HEK293 (cell line): ENCODE data around the gene GPR62.

Source experiments
- CTCF ChIA-PET: fragments of 350-600 bp; formaldehyde crosslinking; extraction: SDS; loops from one replicate; lab custom pipeline; 2021; ENCODE audit warnings: antibody characterized with exemption; lab: Yijun Ruan, JAX
- POLR2A ChIA-PET: fragments of 300-600 bp; formaldehyde crosslinking; extraction: SDS; loops from one replicate; lab custom pipeline; 2020; ENCODE audit warnings: antibody characterized with exemption, inconsistent platforms; lab: Yijun Ruan, JAX
- H3K27ac ChIP-seq: fragments of 200-500 bp; sonication (Bioruptor generic); 2 replicates; pipeline ENCODE4 v1.5.1; 2014; ENCODE audit warnings: low read depth, low read length, control low read depth, inconsistent platforms; ENCODE audit errors: extremely low read depth
- H3K36me3 ChIP-seq, 2 experiments: fragments of 200-500 bp in 1 of 2; sonication (Bioruptor generic) in 1 of 2; 1 replicate in 1 of 2; 2 replicates in 1 of 2; pipeline ENCODE4 v1.5.1; 2014 to 2017; ENCODE audit warnings: inconsistent platforms in 2 of 2, low read length in 2 of 2; ENCODE audit not compliant: control insufficient read depth in 2 of 2, insufficient read depth in 1 of 2
- H3K4me1 ChIP-seq: fragments of 200-500 bp; sonication (Bioruptor generic); 2 replicates; pipeline ENCODE4 v1.5.1; 2014; ENCODE audit warnings: mild to moderate bottlenecking, low read length, inconsistent platforms; ENCODE audit not compliant: control insufficient read depth, insufficient read depth
- H3K4me3 ChIP-seq: 2 replicates; pipeline ENCODE4 v1.5.1; 2011; ENCODE audit warnings: low read depth, mild to moderate bottlenecking, control low read depth, low read length, moderate library complexity
- H3K9me3 ChIP-seq: fragments of 200-500 bp; sonication (Bioruptor generic); 2 replicates; pipeline ENCODE4 v1.5.1; 2014; ENCODE audit warnings: low read depth, low read length, inconsistent platforms; ENCODE audit not compliant: control insufficient read depth, insufficient read depth
- GLIS2 ChIP-seq: fragments of 450-650 bp; formaldehyde crosslinking; IDR thresholded peaks from 2 replicates; pipeline ENCODE4 v1.5.1; 2016; ENCODE audit warnings: missing biosample characterization, missing genetic modification characterization
- KLF8 ChIP-seq: fragments of 450-650 bp; formaldehyde crosslinking; IDR thresholded peaks from 2 replicates; pipeline ENCODE4 v1.5.1; 2016; ENCODE audit warnings: missing biosample characterization, missing genetic modification characterization
- MZF1 ChIP-seq: fragments of 450-650 bp; formaldehyde crosslinking; IDR thresholded peaks from 2 replicates; pipeline ENCODE4 v1.5.1; 2017; ENCODE audit warnings: missing biosample characterization, missing genetic modification characterization, borderline replicate concordance
- PATZ1 ChIP-seq: fragments of 450-650 bp; formaldehyde crosslinking; IDR thresholded peaks from 2 replicates; pipeline ENCODE4 v1.5.1; 2016; ENCODE audit warnings: missing biosample characterization, missing genetic modification characterization
- YY1 ChIP-seq: fragments of 450-650 bp; formaldehyde crosslinking; IDR thresholded peaks from 2 replicates; pipeline ENCODE4 v1.5.1; 2018; ENCODE audit warnings: missing biosample characterization, missing genetic modification characterization
- ZNF10 ChIP-seq: fragments of 450-650 bp; formaldehyde crosslinking; IDR thresholded peaks from 2 replicates; pipeline ENCODE4 v1.5.1; 2017; ENCODE audit warnings: missing biosample characterization, missing genetic modification characterization
- ZNF18 ChIP-seq: fragments of 450-650 bp; formaldehyde crosslinking; IDR thresholded peaks from 2 replicates; pipeline ENCODE4 v1.5.1; 2016; ENCODE audit warnings: missing biosample characterization, missing genetic modification characterization
- ZNF223 ChIP-seq: fragments of 450-650 bp; formaldehyde crosslinking; IDR thresholded peaks from 2 replicates; pipeline ENCODE4 v1.5.1; 2016; ENCODE audit warnings: missing biosample characterization, missing genetic modification characterization
- ZNF274 ChIP-seq, 2 experiments: fragments of 200-500 bp in 1 of 2; fragments of 450-650 bp in 1 of 2; sonication (Bioruptor generic) in 1 of 2; formaldehyde crosslinking in 1 of 2; IDR thresholded peaks; 2 replicates each; pipeline versions ENCODE4 v1.5.1 to v1.6.1; 2014 to 2016; ENCODE audit warnings: borderline replicate concordance in 1 of 2, inconsistent platforms in 1 of 2, low read length in 1 of 2, missing biosample characterization in 1 of 2, missing genetic modification characterization in 1 of 2
- ZNF335 ChIP-seq: fragments of 450-650 bp; formaldehyde crosslinking; conservative IDR thresholded peaks from 2 replicates; pipeline ENCODE4 v1.5.1; 2016; ENCODE audit warnings: missing biosample characterization, missing genetic modification characterization
- ZNF354C ChIP-seq: fragments of 450-650 bp; formaldehyde crosslinking; IDR thresholded peaks from 2 replicates; pipeline ENCODE4 v1.5.1; 2016; ENCODE audit warnings: missing biosample characterization, missing genetic modification characterization, low read depth, borderline replicate concordance
- ZNF37A ChIP-seq: fragments of 450-650 bp; IDR thresholded peaks from 2 replicates; pipeline ENCODE4 v1.5.1; 2018; ENCODE audit warnings: missing biosample characterization, missing genetic modification characterization
- ZNF792 ChIP-seq: fragments of 450-650 bp; formaldehyde crosslinking; IDR thresholded peaks from 2 replicates; pipeline ENCODE4 v1.5.1; 2016; ENCODE audit warnings: missing biosample characterization, missing genetic modification characterization
- ZSCAN18 ChIP-seq: fragments of 450-650 bp; formaldehyde crosslinking; IDR thresholded peaks from 2 replicates; pipeline ENCODE4 v1.5.1; 2016; ENCODE audit warnings: missing biosample characterization, missing genetic modification characterization
- ZSCAN23 ChIP-seq: fragments of 450-650 bp; formaldehyde crosslinking; IDR thresholded peaks from 2 replicates; pipeline ENCODE4 v1.5.1; 2016; ENCODE audit warnings: missing biosample characterization, missing genetic modification characterization

GPR62 gene

GRCh38 chr3:51966016-51966415, 10.8 kb downstream of the GPR62 start:
- TF ChIP-seq ZNF274 (IDR thresholded peaks at IDR 0.05; ENCODE audit: low read length) (no peak), ZNF274 (tag by site-specific recombination; IDR thresholded peaks at IDR 0.05; ENCODE audit: borderline replicate concordance) (no peak), MZF1 (no peak), ZNF37A (tag by site-specific recombination) (no peak), ZSCAN23 (tag by site-specific recombination) (no peak)
- 0 out of 2 replicates have a peak, but pooled peaks cover 2% of the 10 kb centered on the region for H3K4me1 ChIP-seq
- no peak overlapping the region for H3K4me3 ChIP-seq
- peaks cover 0 to 2% of the 10 kb centered on the region in 2 experiments; a peak in 1 of 3 replicates for H3K36me3 ChIP-seq
- CTCF ChIA-PET: interaction anchor here (0.6 to 0.7 kb wide), 2 partner anchors 22 to 216 kb away, joined by 3 to 4 read pairs; no protein-coding TSS in a partner anchor
- H3K9me3 ChIP-seq: no peaks in the 10 kb centered on the region
- POLR2A ChIA-PET: interaction anchor here (1.6 kb wide), 1 partner anchor 17 kb away, joined by 6 read pairs; no protein-coding TSS in a partner anchor
- no peak overlapping the region for H3K27ac ChIP-seq

GRCh38 chr3:51966486-51966885, 11.3 kb downstream of the GPR62 start:
- Histone ChIP-seq H3K36me3 (peaks cover 0 to 6% of the 10 kb centered on the region in 2 experiments; a peak in 1 of 3 replicates), H3K4me3 (peak overlapping the region; percentile 56), H3K9me3 (no peaks in the 10 kb centered on the region), H3K27ac (no peak overlapping the region; the same call in 1 of the 2 replicates), H3K4me1 (0 out of 2 replicates have a peak, but pooled peaks cover 2% of the 10 kb centered on the region)
- TF ChIP-seq ZNF223 (tag by site-specific recombination) (no peak), GLIS2 (tag by site-specific recombination) (0 out of 2 replicates have a peak, but pooled peaks have one; percentile 1), ZNF18 (tag by site-specific recombination) (no peak)
- ChIA-PET CTCF (interaction anchor here (1.0 kb wide), 1 partner anchor 24 kb away, joined by 3 read pairs; no protein-coding TSS in a partner anchor), POLR2A (interaction anchor here (1.6 kb wide), 1 partner anchor 16 kb away, joined by 6 read pairs; no protein-coding TSS in a partner anchor)

GRCh38 chr3:51966922-51967383, 11.8 kb downstream of the GPR62 start:
- POLR2A ChIA-PET: interaction anchor here (0.6 to 1.8 kb wide), 3 partner anchors 16 to 592 kb away, joined by 3 to 8 read pairs (median 4); partner anchors contain the start of genes ACY1 and RPL29
- CTCF ChIA-PET: interaction anchor here (1.0 kb wide), 1 partner anchor 24 kb away, joined by 3 read pairs; no protein-coding TSS in a partner anchor
- Histone ChIP-seq H3K9me3 (no peaks in the 10 kb centered on the region), H3K36me3 (peaks cover 0 to 7% of the 10 kb centered on the region in 2 experiments; a peak in 1 of 3 replicates), H3K4me1 (0 out of 2 replicates have a peak, but pooled peaks cover 2% of the 10 kb centered on the region), H3K27ac (peak overlapping the region; percentile 31; the same call in 1 of the 2 replicates), H3K4me3 (peak overlapping the region; percentile 56)
- TF ChIP-seq ZSCAN18 (no peak), KLF8 (tag by site-specific recombination) (no peak), ZNF10 (tag by site-specific recombination) (no peak), ZNF792 (no peak), ZNF354C (tag by site-specific recombination) (no peak), PATZ1 (0 out of 2 replicates have a peak, but pooled peaks have one; percentile 23), YY1 (no peak), ZNF335 (peak; percentile 74)
